Measurements from ENCODE around the gene FGG. TPM values are rescaled to one million over a fixed set of nuclear protein-coding genes. Genes with fewer than 3 reads are reported as not detected.

Gene FGG
- total RNA-seq, 4 donors from 2014 or later: not detected

- Histone ChIP-seq H3K4me1 (no peaks in the 10 kb centered on the region), H3K27ac (no peak overlapping the region), H3K9me3 (no peaks in the 10 kb centered on the region), H3K36me3 (no peaks in the 10 kb centered on the region), H3K27me3 (no peaks in the 10 kb centered on the region), H3K4me3 (no peak overlapping the region)
- DNase-seq: no peak
- TF ChIP-seq, protein P1, sequence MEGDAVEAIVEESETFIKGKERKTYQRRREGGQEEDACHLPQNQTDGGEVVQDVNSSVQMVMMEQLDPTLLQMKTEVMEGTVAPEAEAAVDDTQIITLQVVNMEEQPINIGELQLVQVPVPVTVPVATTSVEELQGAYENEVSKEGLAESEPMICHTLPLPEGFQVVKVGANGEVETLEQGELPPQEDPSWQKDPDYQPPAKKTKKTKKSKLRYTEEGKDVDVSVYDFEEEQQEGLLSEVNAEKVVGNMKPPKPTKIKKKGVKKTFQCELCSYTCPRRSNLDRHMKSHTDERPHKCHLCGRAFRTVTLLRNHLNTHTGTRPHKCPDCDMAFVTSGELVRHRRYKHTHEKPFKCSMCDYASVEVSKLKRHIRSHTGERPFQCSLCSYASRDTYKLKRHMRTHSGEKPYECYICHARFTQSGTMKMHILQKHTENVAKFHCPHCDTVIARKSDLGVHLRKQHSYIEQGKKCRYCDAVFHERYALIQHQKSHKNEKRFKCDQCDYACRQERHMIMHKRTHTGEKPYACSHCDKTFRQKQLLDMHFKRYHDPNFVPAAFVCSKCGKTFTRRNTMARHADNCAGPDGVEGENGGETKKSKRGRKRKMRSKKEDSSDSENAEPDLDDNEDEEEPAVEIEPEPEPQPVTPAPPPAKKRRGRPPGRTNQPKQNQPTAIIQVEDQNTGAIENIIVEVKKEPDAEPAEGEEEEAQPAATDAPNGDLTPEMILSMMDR (IDR thresholded peaks at IDR 0.05): no peak
- TF ChIP-seq POLR2A (IDR thresholded peaks at IDR 0.05): no peak
Measured at GRCh38 chr4:154577324-154577723, 35.1 kb downstream of the FGG start.

DNA sequence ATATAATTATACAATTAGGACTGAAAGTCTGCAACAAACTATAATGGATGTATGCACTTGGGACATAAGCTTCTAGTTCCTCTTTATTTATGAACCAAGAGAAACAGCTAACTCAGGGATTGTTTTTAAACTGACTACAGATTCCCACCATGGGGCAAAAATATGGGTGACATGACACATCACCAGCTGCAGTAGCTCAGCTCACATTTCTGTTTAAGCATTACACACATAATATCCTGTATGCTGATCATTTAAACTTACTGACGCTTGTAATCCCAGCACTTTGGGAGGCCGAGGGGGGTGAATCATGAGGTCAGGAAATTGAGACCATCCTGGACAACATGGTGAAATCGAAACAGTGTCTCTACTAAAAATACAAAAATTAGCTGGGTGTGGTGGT lies 38.1 kb downstream of the FGG start:
- DNase-seq: no peak
- Histone ChIP-seq H3K36me3 (no peaks in the 10 kb centered on the region), H3K27me3 (no peaks in the 10 kb centered on the region), H3K9me3 (no peaks in the 10 kb centered on the region), H3K4me3 (no peak overlapping the region), H3K27ac (no peak overlapping the region), H3K4me1 (no peaks in the 10 kb centered on the region)
- TF ChIP-seq POLR2A (IDR thresholded peaks at IDR 0.05): no peak
- TF ChIP-seq, protein P1 (IDR thresholded peaks at IDR 0.05): no peak

DNA sequence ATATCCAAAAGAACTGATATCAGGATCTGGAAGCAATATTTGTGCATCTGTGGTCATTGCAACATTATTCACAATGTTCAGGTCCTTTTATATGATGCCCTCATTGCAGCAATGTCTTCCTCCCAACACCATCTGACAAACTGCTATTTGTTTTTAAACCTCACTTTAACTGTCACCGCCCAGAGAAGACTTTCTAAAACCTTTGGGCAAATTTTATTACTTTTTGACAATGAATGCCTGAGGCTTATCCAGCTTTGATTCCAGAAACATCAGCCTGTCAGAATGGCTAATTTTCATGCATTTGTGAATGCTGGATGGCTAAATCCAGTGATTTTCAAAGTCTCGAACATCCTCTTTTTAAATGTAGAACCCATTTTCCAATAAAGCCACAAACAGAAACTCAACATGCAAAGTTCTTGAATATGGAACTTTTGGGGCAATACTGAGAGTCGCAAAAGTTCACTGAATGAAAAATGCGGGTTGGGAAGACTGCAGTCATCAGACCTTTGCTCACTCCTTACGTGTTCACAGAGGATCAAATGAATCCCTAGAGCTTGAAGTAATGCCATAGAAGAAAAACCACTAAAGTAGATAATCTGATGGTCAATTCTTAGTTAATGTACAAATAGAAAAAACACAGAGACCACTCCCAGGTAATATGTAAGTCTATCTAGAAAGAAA lies 39.1 kb downstream of the FGG start:
- H3K9me3 ChIP-seq: no peaks in the 10 kb centered on the region
- no peaks in the 10 kb centered on the region for H3K27me3 ChIP-seq
- H3K4me1 ChIP-seq: no peaks in the 10 kb centered on the region
- no peaks in the 10 kb centered on the region for H3K36me3 ChIP-seq
- no peak for DNase-seq
- no peak overlapping the region for H3K27ac ChIP-seq
- TF ChIP-seq POLR2A (IDR thresholded peaks at IDR 0.05): no peak
- TF ChIP-seq, protein P1 (IDR thresholded peaks at IDR 0.05): no peak
- H3K4me3 ChIP-seq: no peak overlapping the region

DNA sequence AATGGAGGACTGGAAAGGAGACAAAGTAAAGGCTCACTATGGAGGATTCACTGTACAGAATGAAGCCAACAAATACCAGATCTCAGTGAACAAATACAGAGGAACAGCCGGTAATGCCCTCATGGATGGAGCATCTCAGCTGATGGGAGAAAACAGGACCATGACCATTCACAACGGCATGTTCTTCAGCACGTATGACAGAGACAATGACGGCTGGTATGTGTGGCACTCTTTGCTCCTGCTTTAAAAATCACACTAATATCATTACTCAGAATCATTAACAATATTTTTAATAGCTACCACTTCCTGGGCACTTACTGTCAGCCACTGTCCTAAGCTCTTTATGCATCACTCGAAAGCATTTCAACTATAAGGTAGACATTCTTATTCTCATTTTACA lies 42.9 kb downstream of the FGG start:
- no peak for DNase-seq
- no peaks in the 10 kb centered on the region for H3K4me1 ChIP-seq
- no peaks in the 10 kb centered on the region for H3K9me3 ChIP-seq
- H3K36me3 ChIP-seq: no peaks in the 10 kb centered on the region
- H3K4me3 ChIP-seq: no peak overlapping the region
- TF ChIP-seq, protein P1 (IDR thresholded peaks at IDR 0.05): no peak
- no peaks in the 10 kb centered on the region for H3K27me3 ChIP-seq
- H3K27ac ChIP-seq: no peak overlapping the region

GRCh38 chr4:154569028-154569427 lies 43.4 kb downstream of the FGG start:
- TF ChIP-seq POLR2A (IDR thresholded peaks at IDR 0.05): no peak
- TF ChIP-seq, protein P1 (IDR thresholded peaks at IDR 0.05): no peak
- H3K4me3 ChIP-seq: no peak overlapping the region
- H3K27me3 ChIP-seq: no peaks in the 10 kb centered on the region
- no peaks in the 10 kb centered on the region for H3K4me1 ChIP-seq
- no peaks in the 10 kb centered on the region for H3K36me3 ChIP-seq
- no peak overlapping the region for H3K27ac ChIP-seq
- no peaks in the 10 kb centered on the region for H3K9me3 ChIP-seq
- DNase-seq: no peak

Data from Peyer's patch (tissue), 4 donors.